DND-41 (cell line): ENCODE data around the gene TUFM.

Source experiments
- ATAC-seq: fragments of 200-7000 bp; cut with Tn5 transposase; 3 replicates; pipeline ENCODE4 v1.9.1; 2021; ENCODE audit warnings: low read depth; ENCODE audit not compliant: insufficient read depth
- DNase-seq: peaks from one replicate; pipeline ENCODE4 v3.0.0-alpha.2; 2020
- H2AFZ ChIP-seq: 2 replicates; pipeline ENCODE4 v1.6.0; 2012; ENCODE audit warnings: low read depth, low read length
- H3K27ac ChIP-seq: 2 replicates; pipeline ENCODE4 v1.5.1; 2012; ENCODE audit warnings: low read length, inconsistent platforms
- H3K27me3 ChIP-seq: fragments of 200-600 bp; sonication (generic); 2 replicates; pipeline ENCODE4 v1.6.0; 2012; ENCODE audit warnings: low read length, mild to moderate bottlenecking, inconsistent platforms; ENCODE audit not compliant: insufficient read depth, poor library complexity
- H3K36me3 ChIP-seq: 2 replicates; pipeline ENCODE4 v1.5.1; 2012; ENCODE audit warnings: low read length, inconsistent platforms; ENCODE audit not compliant: insufficient read depth
- H3K4me1 ChIP-seq: 2 replicates; pipeline ENCODE4 v1.5.1; 2012; ENCODE audit warnings: mild to moderate bottlenecking, low read length; ENCODE audit not compliant: insufficient read depth
- H3K4me2 ChIP-seq: 2 replicates; pipeline ENCODE4 v1.6.0; 2012; ENCODE audit warnings: mild to moderate bottlenecking, moderate library complexity, low read length, inconsistent platforms; ENCODE audit not compliant: insufficient read depth
- H3K4me3 ChIP-seq, 2 experiments: fragments of 200-600 bp in 1 of 2; shearing (Covaris generic) in 1 of 2; 2 replicates each; pipeline ENCODE4 v1.5.1; 2012 to 2016; ENCODE audit warnings: inconsistent platforms in 2 of 2, low read length in 2 of 2, mild to moderate bottlenecking in 2 of 2, low read depth in 1 of 2, moderate library complexity in 1 of 2
- H3K79me2 ChIP-seq: 2 replicates; pipeline ENCODE4 v1.6.0; 2012; ENCODE audit warnings: low read length, inconsistent platforms; ENCODE audit not compliant: insufficient read depth
- H3K9ac ChIP-seq: 2 replicates; pipeline ENCODE4 v1.6.0; 2012; ENCODE audit warnings: low read depth, mild to moderate bottlenecking, inconsistent platforms, low read length, moderate library complexity
- H3K9me3 ChIP-seq: 2 replicates; pipeline ENCODE4 v1.5.1; 2012; ENCODE audit warnings: low read length, moderate library complexity, mild to moderate bottlenecking, inconsistent platforms; ENCODE audit not compliant: insufficient read depth, severe bottlenecking
- H4K20me1 ChIP-seq: 2 replicates; pipeline ENCODE4 v1.6.0; 2012; ENCODE audit warnings: low read length; ENCODE audit not compliant: insufficient read depth
- CTCF ChIP-seq: IDR thresholded peaks from 2 replicates; pipeline ENCODE4 v1.5.1; 2012; ENCODE audit warnings: borderline replicate concordance, low read length, moderate library complexity, mild to moderate bottlenecking; ENCODE audit not compliant: poor library complexity, severe bottlenecking; ENCODE audit errors: extremely low read depth
- EZH2 ChIP-seq: IDR thresholded peaks from 3 replicates; pipeline ENCODE4 v1.6.1; 2012; ENCODE audit warnings: borderline replicate concordance, low read depth, mild to moderate bottlenecking, moderate library complexity, low read length, inconsistent platforms; ENCODE audit not compliant: severe bottlenecking

The TUFM gene

DNA sequence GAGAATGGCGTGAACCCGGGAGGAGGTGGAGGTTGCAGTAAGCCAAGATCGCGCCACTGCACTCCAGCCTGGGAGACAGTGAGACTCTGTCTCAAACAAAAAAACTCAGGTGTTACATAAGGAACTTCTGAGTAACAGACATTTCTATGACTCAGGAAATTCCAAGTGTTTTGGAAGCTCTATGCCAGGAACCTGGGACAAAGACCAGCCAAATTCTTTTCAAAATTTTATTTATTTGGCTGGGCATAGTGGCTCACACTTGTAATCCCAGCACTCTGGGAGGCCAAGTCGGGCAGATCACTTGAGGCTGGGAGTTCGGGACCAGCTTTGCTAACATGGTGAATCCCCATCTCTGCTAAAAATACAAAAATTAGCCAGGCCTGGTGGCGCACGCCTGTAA lies 12.3 kb upstream of the TUFM start:
- H3K9ac ChIP-seq: no peak overlapping the region
- no peak overlapping the region for H3K4me3 ChIP-seq
- H2AFZ ChIP-seq: no peak overlapping the region
- H3K4me2 ChIP-seq: no peak overlapping the region
- no peak for ATAC-seq
- H3K9me3 ChIP-seq: no peaks in the 10 kb centered on the region
- TF ChIP-seq CTCF: no peak
- no peak for TF ChIP-seq EZH2
- peaks cover 10% of the 10 kb centered on the region for H3K4me1 ChIP-seq
- H3K27ac ChIP-seq: no peak overlapping the region
- peaks cover 18% of the 10 kb centered on the region for H3K79me2 ChIP-seq
- H4K20me1 ChIP-seq: no peaks in the 10 kb centered on the region
- DNase-seq: no peak
- H3K36me3 ChIP-seq: no peaks in the 10 kb centered on the region
- no peaks in the 10 kb centered on the region for H3K27me3 ChIP-seq

DNA sequence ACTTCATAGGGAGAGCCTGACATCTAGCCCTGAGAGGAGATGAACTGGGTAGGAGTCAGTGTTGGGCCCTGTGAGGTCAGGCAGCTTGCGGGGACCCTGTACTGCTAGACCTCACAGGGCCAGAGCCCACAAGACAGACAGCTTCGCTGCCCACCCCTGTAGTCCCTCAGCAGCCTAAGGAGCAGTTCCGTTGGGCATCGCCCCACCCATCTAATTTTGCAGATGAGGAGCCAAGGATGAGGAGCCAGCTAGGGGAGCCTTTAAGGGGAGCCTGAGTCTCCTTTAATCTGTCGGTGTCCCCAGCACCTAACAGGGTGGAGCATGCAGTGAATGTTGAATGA lies 755 bp upstream of the TUFM start:
- peaks cover 28% of the 10 kb centered on the region for H4K20me1 ChIP-seq
- peak overlapping the region; percentile 78 for H3K9ac ChIP-seq
- H3K4me1 ChIP-seq: peaks cover 30% of the 10 kb centered on the region
- no peaks in the 10 kb centered on the region for H3K9me3 ChIP-seq
- TF ChIP-seq EZH2 (no peak), CTCF (no peak)
- peaks cover 43% of the 10 kb centered on the region for H3K79me2 ChIP-seq
- peak overlapping the region; percentile 72 to 98 for H3K4me3 ChIP-seq
- ATAC-seq (peak; percentile 8), DNase-seq (peak; percentile 28)
- H3K27ac ChIP-seq: peak overlapping the region; percentile 81
- H2AFZ ChIP-seq: peak overlapping the region; percentile 96
- H3K27me3 ChIP-seq: no peaks in the 10 kb centered on the region
- H3K36me3 ChIP-seq: peaks cover 40% of the 10 kb centered on the region
- peak overlapping the region; percentile 88 for H3K4me2 ChIP-seq

GRCh38 chr16:28845761-28846079 lies 428 bp downstream of the TUFM start:
- Histone ChIP-seq H3K4me3 (peak overlapping the region; percentile 80 to 98), H3K9ac (peak overlapping the region; percentile 78), H3K9me3 (no peaks in the 10 kb centered on the region), H4K20me1 (peaks cover 28% of the 10 kb centered on the region), H3K27ac (peak overlapping the region; percentile 79), H3K4me2 (peak overlapping the region; percentile 95), H3K36me3 (peaks cover 42% of the 10 kb centered on the region), H3K79me2 (peaks cover 43% of the 10 kb centered on the region), H3K27me3 (no peaks in the 10 kb centered on the region), H3K4me1 (peaks cover 30% of the 10 kb centered on the region), H2AFZ (peak overlapping the region; percentile 80)
- DNase-seq (no peak), ATAC-seq (no peak)
- TF ChIP-seq CTCF: no peak

DNA sequence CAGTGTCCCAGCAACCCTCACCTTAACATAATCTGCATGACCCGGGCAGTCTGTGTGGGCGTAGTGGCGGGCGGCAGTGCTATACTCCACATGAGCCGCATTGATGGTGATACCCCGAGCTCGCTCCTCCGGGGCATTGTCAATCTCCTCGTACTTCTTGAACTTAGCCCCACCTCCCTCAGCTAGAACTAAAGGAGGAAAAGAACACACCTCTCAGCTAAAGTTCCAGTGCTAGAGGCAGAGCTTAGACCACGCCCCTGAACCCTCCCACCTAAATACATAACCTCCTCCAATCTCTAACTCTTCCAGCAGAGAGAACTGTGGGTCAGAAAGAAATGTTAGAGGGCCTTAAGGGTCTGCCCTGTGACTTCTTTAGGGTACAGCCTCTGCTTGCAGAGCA lies 855 bp downstream of the TUFM start:
- peak overlapping the region; percentile 79 for H3K27ac ChIP-seq
- peaks cover 30% of the 10 kb centered on the region for H3K4me1 ChIP-seq
- H3K4me2 ChIP-seq: peak overlapping the region; percentile 95
- H3K27me3 ChIP-seq: no peaks in the 10 kb centered on the region
- peaks cover 28% of the 10 kb centered on the region for H4K20me1 ChIP-seq
- no peak for ATAC-seq
- H3K4me3 ChIP-seq: peak overlapping the region; percentile 80 to 98
- peaks cover 42% of the 10 kb centered on the region for H3K36me3 ChIP-seq
- peaks cover 43% of the 10 kb centered on the region for H3K79me2 ChIP-seq
- H3K9ac ChIP-seq: peak overlapping the region; percentile 78
- peak; percentile 48 for DNase-seq
- H2AFZ ChIP-seq: no peak overlapping the region
- no peaks in the 10 kb centered on the region for H3K9me3 ChIP-seq
- TF ChIP-seq EZH2 (no peak), CTCF (no peak)
